GM19372 (cell line): Measurements from ENCODE around the gene PDE4D.
"Not testable (repeated sequence)": the region's sequence is repeated elsewhere in the genome, so short reads cannot be mapped to it uniquely, and the experiment has no call there.

Experiments
- ATAC-seq: cut with Tn5 transposase; IDR thresholded peaks from one replicate; pipeline ENCODE4 v1.9.1; 2021; ENCODE audit warnings: mild to moderate bottlenecking, low read depth, moderate library complexity; ENCODE audit not compliant: unreplicated experiment

PDE4D gene

DNA sequence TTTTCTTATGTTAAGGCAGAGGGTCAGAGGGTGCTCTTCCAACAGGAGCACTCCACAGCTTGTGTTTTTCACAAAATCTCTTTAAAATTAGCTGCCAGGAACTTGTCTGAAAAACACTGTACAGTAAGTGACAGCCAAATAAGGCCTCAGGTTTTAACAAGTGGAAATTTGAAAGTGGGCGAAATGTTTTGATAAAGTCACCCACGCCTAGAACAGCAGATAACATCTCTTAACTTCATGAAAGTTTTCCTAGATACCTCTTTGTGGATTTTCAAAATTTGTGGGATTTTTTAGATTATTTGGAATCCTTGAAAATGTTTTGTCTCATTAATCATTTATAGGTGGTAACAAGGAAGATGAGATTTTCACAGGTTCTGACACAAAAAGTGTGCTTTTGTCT, 121.3 kb downstream of the PDE4D start:
- ATAC-seq, result no peak

- ATAC-seq, result no peak
Observed at GRCh38 chr5:59770953-59771352, 122.6 kb downstream of the PDE4D start.

DNA sequence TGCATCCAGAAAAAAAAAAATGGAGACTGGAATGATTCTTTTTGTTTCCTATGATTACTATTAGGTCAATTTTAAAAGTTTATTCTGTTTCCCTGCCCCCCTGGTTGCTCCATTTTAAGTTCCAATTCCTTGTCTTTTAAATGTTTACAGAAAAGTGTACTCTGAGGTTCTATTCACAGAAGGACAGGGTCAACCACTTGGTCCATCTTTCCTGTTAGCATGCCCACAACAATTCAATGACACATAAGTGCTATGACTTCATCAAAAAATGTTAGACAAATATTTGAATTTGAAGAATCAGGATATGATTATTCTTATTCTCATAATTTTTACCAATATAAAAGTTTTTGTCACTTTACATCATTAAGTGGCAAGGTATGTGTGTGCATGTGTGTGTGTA, 123.7 kb downstream of the PDE4D start:
- ATAC-seq, result no peak

DNA sequence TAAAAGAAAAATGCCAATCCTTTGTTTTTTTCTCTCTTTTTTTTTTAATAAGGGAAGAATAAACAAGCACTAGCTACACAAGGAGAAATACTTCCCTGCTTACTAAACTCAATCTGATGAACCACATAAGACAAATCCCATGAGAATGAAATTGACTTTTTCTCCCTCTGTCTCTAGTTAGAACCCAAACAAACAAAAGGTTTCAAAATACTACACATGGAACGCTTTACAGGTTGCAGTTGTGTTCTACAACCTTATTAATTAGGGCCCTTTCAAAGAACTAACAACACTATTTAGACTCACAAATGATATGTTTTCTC, 124.5 kb downstream of the PDE4D start:
- no peak for ATAC-seq

GRCh38 chr5:59768152-59769040, 125.1 kb downstream of the PDE4D start:
- ATAC-seq, result peak; percentile 60

- ATAC-seq, result no peak
Observed at GRCh38 chr5:59767681-59768151, 125.8 kb downstream of the PDE4D start.

DNA sequence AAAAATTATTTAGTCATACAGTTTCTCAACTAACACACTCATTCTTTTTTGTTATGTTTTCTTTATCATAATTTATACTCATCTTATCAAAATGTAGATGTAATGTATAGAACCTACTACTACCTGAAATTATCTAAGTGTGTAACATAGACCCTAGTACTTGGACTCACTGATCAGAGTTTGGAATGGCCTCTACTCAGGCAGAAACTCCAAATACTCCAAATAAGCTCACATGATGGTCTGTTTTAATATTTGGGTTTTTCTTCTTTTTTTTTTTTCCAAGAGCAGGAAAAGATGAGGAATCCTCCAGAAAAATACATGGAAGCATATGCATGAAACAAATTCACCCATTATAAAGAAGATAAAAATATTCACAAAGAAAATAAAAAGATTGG, 126.3 kb downstream of the PDE4D start:
- ATAC-seq, result no peak

- ATAC-seq, result no peak
Observed at GRCh38 chr5:59766427-59767210, 126.9 kb downstream of the PDE4D start.

- no peak for ATAC-seq
Observed at GRCh38 chr5:59765446-59765845, 128.1 kb downstream of the PDE4D start.

- ATAC-seq, result no peak
Observed at GRCh38 chr5:59764361-59764760, 129.2 kb downstream of the PDE4D start.

DNA sequence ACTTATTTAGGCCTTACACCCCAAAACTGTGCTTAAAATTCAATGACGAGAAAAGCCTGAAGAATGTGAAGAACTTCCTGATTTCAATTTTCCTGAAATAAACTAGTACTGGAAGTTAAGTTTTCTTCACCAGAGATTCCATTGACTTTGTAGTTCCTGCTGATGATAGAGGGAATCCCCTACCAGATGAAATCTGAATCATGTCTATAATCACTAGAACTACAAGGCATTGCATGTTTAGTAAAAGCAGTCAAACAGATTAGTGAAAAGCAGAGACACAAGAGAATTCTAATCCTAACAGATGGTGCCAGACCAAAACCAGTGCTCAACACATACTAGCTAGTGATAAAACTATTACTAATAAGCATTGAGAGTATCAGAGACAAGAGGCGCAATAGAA, 130.0 kb downstream of the PDE4D start:
- ATAC-seq, result no peak

GRCh38 chr5:59762232-59762631, 131.3 kb downstream of the PDE4D start:
- not testable (repeated sequence) for ATAC-seq

DNA sequence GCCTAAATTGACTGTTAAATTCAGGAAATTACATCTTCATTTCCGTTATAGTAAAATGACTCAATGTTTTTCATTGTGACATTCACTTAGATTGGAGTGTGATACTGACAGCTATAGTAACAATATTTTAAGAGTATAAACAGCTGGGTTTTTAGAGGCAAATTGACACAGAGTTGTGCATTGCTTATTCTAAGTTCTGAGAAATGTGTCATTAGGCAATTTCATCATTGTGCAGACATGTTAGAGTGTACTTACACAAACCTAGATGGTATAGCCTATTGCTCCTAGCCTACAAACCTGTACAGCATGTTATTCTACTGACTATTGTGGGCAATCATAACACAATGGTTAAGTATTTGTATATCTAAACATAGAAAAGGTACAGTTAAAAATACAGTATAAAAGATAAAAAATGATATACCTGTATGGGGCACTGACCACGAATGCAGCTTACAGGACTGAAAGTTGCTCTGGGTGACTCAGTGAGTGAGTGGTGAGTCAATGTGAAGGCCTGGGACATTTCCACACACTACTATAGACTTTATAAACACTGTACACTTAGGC, 132.7 kb downstream of the PDE4D start:
- no peak for ATAC-seq

DNA sequence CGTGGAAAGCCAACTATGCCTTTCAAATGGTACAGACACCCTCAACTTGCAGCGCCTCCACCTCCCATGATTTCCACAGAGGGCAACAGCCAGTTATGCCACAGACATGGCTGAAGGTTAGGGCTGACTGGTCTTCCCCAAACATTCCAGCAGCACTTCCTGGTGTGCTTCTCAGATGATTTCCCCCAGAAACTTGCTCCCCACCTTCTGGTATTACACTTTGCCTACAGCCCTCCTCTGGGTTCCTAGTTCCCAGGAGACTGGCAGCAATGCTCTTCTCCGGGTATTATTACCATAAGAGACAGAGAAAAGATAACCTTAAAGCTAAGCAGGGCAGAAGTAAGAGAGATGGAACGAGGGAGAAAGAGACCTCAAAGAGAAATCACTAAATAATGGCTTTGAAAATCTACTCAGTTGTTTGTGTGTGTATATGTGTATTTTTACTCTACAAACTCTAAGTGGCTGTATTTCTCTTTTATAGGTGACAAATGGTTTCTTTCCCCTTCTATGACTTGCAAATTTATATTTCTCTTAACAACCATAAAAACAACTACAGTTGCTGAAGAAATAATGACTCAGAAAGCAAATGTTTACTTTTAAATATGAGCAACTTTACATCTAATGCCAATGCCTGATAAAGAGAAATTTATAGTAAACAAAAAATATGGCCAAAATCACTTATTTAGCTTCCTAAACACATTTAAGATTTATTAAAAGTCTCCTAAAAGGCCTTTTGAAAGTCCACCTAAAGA, 133.8 kb downstream of the PDE4D start:
- ATAC-seq, result no peak

DNA sequence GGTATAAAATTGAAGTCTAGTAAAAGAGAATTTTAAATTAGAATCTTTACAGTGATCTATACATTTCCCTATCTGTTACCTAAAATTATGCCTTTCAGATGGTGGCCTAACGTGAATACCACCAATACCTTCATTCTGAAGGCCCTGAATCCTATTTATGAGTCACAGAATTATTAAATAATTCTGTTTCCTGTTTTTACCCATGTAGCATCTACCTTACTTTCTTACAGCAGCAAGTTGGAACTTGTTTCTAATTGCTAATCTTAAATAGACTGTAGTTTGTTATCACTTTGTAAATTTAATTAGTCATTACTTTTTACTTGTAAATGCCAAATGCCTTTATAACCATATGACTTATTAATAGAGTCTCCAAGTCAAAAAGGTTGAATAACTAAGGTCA, 135.0 kb downstream of the PDE4D start:
- ATAC-seq, result no peak

- no peak for ATAC-seq
Observed at GRCh38 chr5:59757442-59757841, 136.1 kb downstream of the PDE4D start.

DNA sequence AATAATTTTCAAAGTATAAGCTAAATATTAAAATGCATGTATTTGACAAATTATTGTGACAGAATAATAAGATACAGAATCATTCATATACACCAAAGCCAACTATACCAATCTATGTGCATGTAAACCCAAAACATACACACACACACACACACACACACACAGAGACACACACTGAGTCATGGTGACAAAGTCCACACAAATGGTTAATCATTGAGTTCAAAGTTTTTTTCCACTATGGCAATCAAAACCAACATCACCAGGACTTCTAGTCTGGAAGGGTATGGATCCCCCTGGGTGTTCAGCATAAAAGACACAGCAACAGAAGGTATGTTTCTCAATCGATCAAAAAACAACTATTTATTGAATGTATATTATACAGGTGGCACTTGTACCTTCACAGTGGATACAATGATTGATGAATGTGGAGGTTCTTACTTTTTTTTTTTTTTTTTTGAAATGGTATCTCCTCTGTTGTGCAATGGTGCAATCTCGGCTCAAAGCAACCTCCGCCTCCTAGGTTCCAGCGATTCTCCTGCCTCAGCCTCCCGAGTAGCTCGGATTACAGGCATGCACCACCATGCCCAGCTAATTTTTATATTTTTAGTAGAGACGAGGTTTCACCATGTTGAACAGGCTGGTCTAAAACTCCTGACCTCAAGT, 137.0 kb downstream of the PDE4D start:
- ATAC-seq, result no peak

GRCh38 chr5:59755476-59755875, 138.1 kb downstream of the PDE4D start:
- ATAC-seq, result no peak

DNA sequence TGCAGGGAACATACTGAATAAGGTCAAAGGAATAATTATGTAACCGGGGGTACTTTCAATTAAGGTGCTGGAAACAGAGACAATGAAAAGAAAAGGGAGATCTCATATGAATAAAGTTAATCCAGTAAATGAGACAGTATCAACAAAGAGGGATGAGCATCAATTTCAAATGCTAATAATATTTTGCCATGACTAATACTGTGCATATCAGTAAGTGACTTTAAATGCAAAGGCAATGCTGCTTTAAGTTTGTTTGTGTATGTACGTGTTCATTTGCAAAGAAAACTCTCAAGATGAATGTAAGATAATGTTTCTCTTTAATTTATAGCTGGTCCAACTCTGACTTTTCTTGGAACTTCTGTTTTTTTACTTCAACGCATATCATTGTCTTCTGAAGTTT, 139.9 kb downstream of the PDE4D start:
- no peak for ATAC-seq
